ENCODE measurements around the gene CTNNA1.

Gene CTNNA1

DNA sequence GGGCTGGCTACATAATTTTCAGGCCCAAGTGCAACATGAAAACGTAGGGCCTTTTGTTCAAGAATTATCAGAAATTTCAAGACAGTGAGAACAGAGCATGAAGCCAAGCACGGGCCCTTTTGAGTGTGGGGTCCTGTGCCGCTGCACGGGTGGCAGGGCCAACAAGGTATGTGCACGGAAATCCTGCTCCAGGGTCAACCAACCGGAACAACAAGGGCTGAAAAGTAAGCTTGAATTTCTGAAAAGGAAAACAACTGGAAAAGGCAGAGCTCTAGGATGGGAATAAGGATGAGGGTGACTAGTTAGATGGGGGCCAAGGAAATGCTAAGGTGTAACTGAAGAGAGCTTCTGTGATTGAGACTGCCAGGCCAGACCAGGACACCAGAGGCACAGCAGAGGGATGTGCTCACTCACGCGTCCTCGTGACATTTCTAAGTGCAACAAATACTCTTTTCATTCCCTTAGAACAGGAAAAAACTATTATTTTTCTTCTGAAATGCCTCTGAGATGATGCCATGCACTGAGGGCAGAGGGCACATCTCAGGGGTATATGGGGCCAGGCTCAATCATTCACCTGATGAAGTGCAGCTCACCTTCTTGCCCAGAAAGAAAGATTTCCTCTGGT lies 202.6 kb downstream of the CTNNA1 start:
- peaks cover 57% of the 10 kb centered on the region for H3K4me1 ChIP-seq
- TF ChIP-seq CTCF (IDR thresholded peaks at IDR 0.05; ENCODE audit: low read depth, low read length), result no peak
- no peaks in the 10 kb centered on the region for H3K9me3 ChIP-seq
- H3K36me3 ChIP-seq, result no peaks in the 10 kb centered on the region
- no peak for DNase-seq
- no peak overlapping the region for H3K4me3 ChIP-seq (ENCODE audit: low read depth, low read length)
- no peaks in the 10 kb centered on the region for H3K27me3 ChIP-seq

DNA sequence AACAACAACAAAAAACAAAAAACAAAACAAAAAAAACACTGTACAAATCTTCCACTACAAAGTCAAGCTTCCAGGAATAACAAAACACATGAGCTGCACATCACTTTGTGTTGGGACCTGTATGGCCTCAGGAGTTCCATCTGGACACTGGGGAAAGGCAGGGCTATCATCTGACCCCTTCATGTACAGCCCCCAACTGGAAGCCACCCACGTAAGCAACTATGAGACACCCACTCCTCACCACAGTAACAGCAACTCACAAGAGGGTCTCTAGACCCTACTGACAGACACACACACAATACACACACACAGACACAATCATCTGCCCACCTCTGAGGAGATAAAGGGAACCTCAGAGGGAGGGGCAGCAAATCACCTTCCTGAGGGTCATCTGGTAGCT lies 203.6 kb downstream of the CTNNA1 start:
- no peak for TF ChIP-seq CTCF (IDR thresholded peaks at IDR 0.05; ENCODE audit: low read depth, low read length)
- Histone ChIP-seq H3K27me3 (no peaks in the 10 kb centered on the region), H3K4me3 (ENCODE audit: low read depth, low read length) (no peak overlapping the region), H3K4me1 (peaks cover 51% of the 10 kb centered on the region), H3K9me3 (no peaks in the 10 kb centered on the region), H3K36me3 (no peaks in the 10 kb centered on the region)
- DNase-seq, result no peak

GRCh38 chr5:138960145-138960692 lies 207.0 kb downstream of the CTNNA1 start:
- H3K27me3 ChIP-seq, result no peaks in the 10 kb centered on the region
- DNase-seq, result no peak
- H3K36me3 ChIP-seq, result no peaks in the 10 kb centered on the region
- no peaks in the 10 kb centered on the region for H3K9me3 ChIP-seq
- H3K4me1 ChIP-seq, result peaks cover 35% of the 10 kb centered on the region
- no peak for TF ChIP-seq CTCF (IDR thresholded peaks at IDR 0.05; ENCODE audit: low read depth, low read length)
- H3K4me3 ChIP-seq (ENCODE audit: low read depth, low read length), result no peak overlapping the region

DNA sequence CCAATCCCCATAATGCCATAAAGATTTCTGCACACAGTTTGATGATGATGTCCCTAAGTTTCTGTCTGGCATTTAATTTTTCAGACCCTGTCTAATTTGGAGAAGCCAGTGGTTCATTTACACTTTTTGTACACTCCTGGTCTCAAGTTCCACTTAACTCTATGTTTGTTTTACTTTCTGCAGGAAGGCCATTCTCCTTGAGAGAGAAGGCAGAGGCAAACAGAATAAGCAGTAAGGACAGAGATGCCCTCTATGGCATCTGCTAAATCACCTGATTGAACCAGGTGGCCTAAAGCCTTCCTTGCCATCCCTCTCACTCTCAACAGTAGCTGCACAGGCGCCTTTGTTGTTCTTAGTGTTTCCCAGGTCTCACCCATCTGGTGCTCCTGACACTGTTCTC lies 208.0 kb downstream of the CTNNA1 start:
- H3K27me3 ChIP-seq, result no peaks in the 10 kb centered on the region
- TF ChIP-seq CTCF (IDR thresholded peaks at IDR 0.05; ENCODE audit: low read depth, low read length), result no peak
- DNase-seq, result no peak
- H3K36me3 ChIP-seq, result no peaks in the 10 kb centered on the region
- H3K9me3 ChIP-seq, result no peaks in the 10 kb centered on the region
- no peak overlapping the region for H3K4me3 ChIP-seq (ENCODE audit: low read depth, low read length)
- H3K4me1 ChIP-seq, result peaks cover 25% of the 10 kb centered on the region

DNA sequence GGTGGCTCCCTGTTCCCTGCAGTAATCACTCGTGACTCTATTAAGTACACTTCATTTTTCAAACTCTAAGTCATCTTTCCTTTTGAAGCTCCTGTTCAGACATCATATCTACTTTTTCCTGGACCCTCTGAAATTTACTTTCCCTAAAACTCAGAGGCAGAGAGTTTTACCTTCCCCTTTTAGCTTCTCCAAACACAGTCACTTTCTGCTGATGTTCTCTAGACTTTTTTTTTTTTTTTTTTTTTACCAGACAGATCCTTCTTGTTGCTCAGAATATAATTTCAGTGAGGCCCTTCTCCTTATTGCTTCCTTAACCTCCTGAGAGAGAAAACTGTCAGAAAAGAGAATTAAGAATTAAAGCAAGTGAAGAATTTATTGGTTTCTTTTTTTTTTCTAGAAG lies 208.5 kb downstream of the CTNNA1 start:
- Histone ChIP-seq H3K4me3 (ENCODE audit: low read depth, low read length) (no peak overlapping the region), H3K9me3 (no peaks in the 10 kb centered on the region), H3K27me3 (no peaks in the 10 kb centered on the region), H3K4me1 (peaks cover 25% of the 10 kb centered on the region), H3K36me3 (no peaks in the 10 kb centered on the region)
- no peak for TF ChIP-seq CTCF (IDR thresholded peaks at IDR 0.05; ENCODE audit: low read depth, low read length)
- DNase-seq, result no peak

GRCh38 chr5:138962614-138963370 lies 209.6 kb downstream of the CTNNA1 start:
- Histone ChIP-seq H3K27me3 (no peaks in the 10 kb centered on the region), H3K4me1 (peaks cover 26% of the 10 kb centered on the region), H3K4me3 (ENCODE audit: low read depth, low read length) (no peak overlapping the region), H3K36me3 (no peaks in the 10 kb centered on the region), H3K9me3 (no peaks in the 10 kb centered on the region)
- DNase-seq, result no peak
- no peak for TF ChIP-seq CTCF (IDR thresholded peaks at IDR 0.05; ENCODE audit: low read depth, low read length)

Measured in BE2C (cell line).